GM19324 (cell line): Measurements from ENCODE around the gene RAB3A.

Experiments
- ATAC-seq: cut with Tn5 transposase; IDR thresholded peaks from one replicate; pipeline ENCODE4 v1.9.1; 2021; ENCODE audit warnings: mild to moderate bottlenecking, moderate library complexity; ENCODE audit not compliant: unreplicated experiment, low FRiP score

Gene RAB3A

GRCh38 chr19:18153556-18154134, 50.2 kb downstream of the RAB3A start:
- ATAC-seq, result no peak

- peak; percentile 71 for ATAC-seq
Measured at GRCh38 chr19:18152817-18153555, 50.9 kb downstream of the RAB3A start, which contains the start of gene PIK3R2. PIK3R2 (plus strand) TSS chr19:18153163; CDS start chr19:18155880, 2,717 bp downstream.

- ATAC-seq, result peak; percentile 60
Measured at GRCh38 chr19:18152442-18152816, 51.4 kb downstream of the RAB3A start.

GRCh38 chr19:18150776-18151624, 52.8 kb downstream of the RAB3A start:
- no peak for ATAC-seq

- no peak for ATAC-seq
Measured at GRCh38 chr19:18149596-18149975, 54.3 kb downstream of the RAB3A start.

GRCh38 chr19:18147396-18147795, 56.4 kb downstream of the RAB3A start:
- no peak for ATAC-seq
